ENCODE measurements around the gene MEIS2. TPM values are rescaled to one million over a fixed set of nuclear protein-coding genes. Genes with fewer than 3 reads are reported as not detected.

MEIS2 gene
- total RNA-seq, 1 donor, result 17.7 TPM

- no peak for DNase-seq (ENCODE audit: insufficient read length, low spot score, missing footprints)
- no peak overlapping the region for H3K27ac ChIP-seq (ENCODE audit: low read depth, low read length)
- H3K36me3 ChIP-seq (ENCODE audit: insufficient read depth, low read length), result no peaks in the 10 kb centered on the region
- H3K4me2 ChIP-seq (ENCODE audit: insufficient read depth, low read length), result no peak overlapping the region
- no peaks in the 10 kb centered on the region for H4K20me1 ChIP-seq (ENCODE audit: insufficient read depth, low read length)
- TF ChIP-seq, protein P1, sequence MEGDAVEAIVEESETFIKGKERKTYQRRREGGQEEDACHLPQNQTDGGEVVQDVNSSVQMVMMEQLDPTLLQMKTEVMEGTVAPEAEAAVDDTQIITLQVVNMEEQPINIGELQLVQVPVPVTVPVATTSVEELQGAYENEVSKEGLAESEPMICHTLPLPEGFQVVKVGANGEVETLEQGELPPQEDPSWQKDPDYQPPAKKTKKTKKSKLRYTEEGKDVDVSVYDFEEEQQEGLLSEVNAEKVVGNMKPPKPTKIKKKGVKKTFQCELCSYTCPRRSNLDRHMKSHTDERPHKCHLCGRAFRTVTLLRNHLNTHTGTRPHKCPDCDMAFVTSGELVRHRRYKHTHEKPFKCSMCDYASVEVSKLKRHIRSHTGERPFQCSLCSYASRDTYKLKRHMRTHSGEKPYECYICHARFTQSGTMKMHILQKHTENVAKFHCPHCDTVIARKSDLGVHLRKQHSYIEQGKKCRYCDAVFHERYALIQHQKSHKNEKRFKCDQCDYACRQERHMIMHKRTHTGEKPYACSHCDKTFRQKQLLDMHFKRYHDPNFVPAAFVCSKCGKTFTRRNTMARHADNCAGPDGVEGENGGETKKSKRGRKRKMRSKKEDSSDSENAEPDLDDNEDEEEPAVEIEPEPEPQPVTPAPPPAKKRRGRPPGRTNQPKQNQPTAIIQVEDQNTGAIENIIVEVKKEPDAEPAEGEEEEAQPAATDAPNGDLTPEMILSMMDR (IDR thresholded peaks at IDR 0.05; ENCODE audit: extremely low read depth, low read depth, low read length), result no peak
- H2AFZ ChIP-seq (ENCODE audit: low read length), result no peak overlapping the region
- H3K9me3 ChIP-seq (ENCODE audit: low read depth, low read length), result no peaks in the 10 kb centered on the region
- no peaks in the 10 kb centered on the region for H3K27me3 ChIP-seq (ENCODE audit: insufficient read depth, low read length)
- H3K4me1 ChIP-seq (ENCODE audit: insufficient read depth, low read length), result peaks cover 8% of the 10 kb centered on the region
- no peaks in the 10 kb centered on the region for H3K79me2 ChIP-seq (ENCODE audit: insufficient read depth, low read length)
- no peak overlapping the region for H3K4me3 ChIP-seq (ENCODE audit: insufficient read depth, low read length)
These were observed 168.3 kb downstream of the MEIS2 start for GRCh38 chr15:36932070-36932469.

- H4K20me1 ChIP-seq (ENCODE audit: insufficient read depth, low read length), result no peaks in the 10 kb centered on the region
- DNase-seq (ENCODE audit: insufficient read length, low spot score, missing footprints), result no peak
- H3K4me3 ChIP-seq (ENCODE audit: insufficient read depth, low read length), result no peak overlapping the region
- peaks cover 2% of the 10 kb centered on the region for H3K4me1 ChIP-seq (ENCODE audit: insufficient read depth, low read length)
- no peaks in the 10 kb centered on the region for H3K79me2 ChIP-seq (ENCODE audit: insufficient read depth, low read length)
- H3K27ac ChIP-seq (ENCODE audit: low read depth, low read length), result no peak overlapping the region
- H3K36me3 ChIP-seq (ENCODE audit: insufficient read depth, low read length), result no peaks in the 10 kb centered on the region
- H2AFZ ChIP-seq (ENCODE audit: low read length), result no peak overlapping the region
- no peaks in the 10 kb centered on the region for H3K27me3 ChIP-seq (ENCODE audit: insufficient read depth, low read length)
- TF ChIP-seq, protein P1 (IDR thresholded peaks at IDR 0.05; ENCODE audit: extremely low read depth, low read depth, low read length), result no peak
- H3K9me3 ChIP-seq (ENCODE audit: low read depth, low read length), result no peaks in the 10 kb centered on the region
- H3K4me2 ChIP-seq (ENCODE audit: insufficient read depth, low read length), result no peak overlapping the region
These were observed 168.9 kb downstream of the MEIS2 start for GRCh38 chr15:36931434-36931833.

- H3K79me2 ChIP-seq (ENCODE audit: insufficient read depth, low read length), result no peaks in the 10 kb centered on the region
- TF ChIP-seq, protein P1 (IDR thresholded peaks at IDR 0.05; ENCODE audit: extremely low read depth, low read depth, low read length), result no peak
- DNase-seq (ENCODE audit: insufficient read length, low spot score, missing footprints), result no peak
- H3K27ac ChIP-seq (ENCODE audit: low read depth, low read length), result no peak overlapping the region
- no peaks in the 10 kb centered on the region for H3K4me1 ChIP-seq (ENCODE audit: insufficient read depth, low read length)
- H3K4me2 ChIP-seq (ENCODE audit: insufficient read depth, low read length), result no peak overlapping the region
- no peaks in the 10 kb centered on the region for H4K20me1 ChIP-seq (ENCODE audit: insufficient read depth, low read length)
- no peak overlapping the region for H3K4me3 ChIP-seq (ENCODE audit: insufficient read depth, low read length)
- no peak overlapping the region for H2AFZ ChIP-seq (ENCODE audit: low read length)
- no peaks in the 10 kb centered on the region for H3K9me3 ChIP-seq (ENCODE audit: low read depth, low read length)
- H3K27me3 ChIP-seq (ENCODE audit: insufficient read depth, low read length), result no peaks in the 10 kb centered on the region
- no peaks in the 10 kb centered on the region for H3K36me3 ChIP-seq (ENCODE audit: insufficient read depth, low read length)
These were observed 173.9 kb downstream of the MEIS2 start for GRCh38 chr15:36926427-36926825.

- DNase-seq (ENCODE audit: insufficient read length, low spot score, missing footprints), result no peak
- H3K79me2 ChIP-seq (ENCODE audit: insufficient read depth, low read length), result no peaks in the 10 kb centered on the region
- no peaks in the 10 kb centered on the region for H4K20me1 ChIP-seq (ENCODE audit: insufficient read depth, low read length)
- no peaks in the 10 kb centered on the region for H3K27me3 ChIP-seq (ENCODE audit: insufficient read depth, low read length)
- H3K27ac ChIP-seq (ENCODE audit: low read depth, low read length), result no peak overlapping the region
- no peak overlapping the region for H3K4me3 ChIP-seq (ENCODE audit: insufficient read depth, low read length)
- no peaks in the 10 kb centered on the region for H3K9me3 ChIP-seq (ENCODE audit: low read depth, low read length)
- no peaks in the 10 kb centered on the region for H3K4me1 ChIP-seq (ENCODE audit: insufficient read depth, low read length)
- TF ChIP-seq, protein P1 (IDR thresholded peaks at IDR 0.05; ENCODE audit: extremely low read depth, low read depth, low read length), result no peak
- H3K4me2 ChIP-seq (ENCODE audit: insufficient read depth, low read length), result no peak overlapping the region
- no peaks in the 10 kb centered on the region for H3K36me3 ChIP-seq (ENCODE audit: insufficient read depth, low read length)
- H2AFZ ChIP-seq (ENCODE audit: low read length), result no peak overlapping the region
These were observed 174.5 kb downstream of the MEIS2 start for GRCh38 chr15:36925653-36926426.
